Brain pericyte (primary cell): ENCODE results near the gene OR10A4.
"Not testable (repeated sequence)": the region's sequence is repeated elsewhere in the genome, so short reads cannot be mapped to it uniquely, and the experiment has no call there.

ENCODE experiments used
- DNase-seq: peaks from one replicate; pipeline ENCODE4 v3.0.0-alpha.2; 2012; ENCODE audit warnings: low read depth, low spot score

OR10A4 gene

GRCh38 chr11:6876325-6876724, at the start of gene OR10A4:
OR10A4 (plus strand) TSS chr11:6876625; CDS start chr11:6876648, 23 bp downstream.
- DNase-seq: no peak

GRCh38 chr11:6828103-6828502, 48.3 kb upstream of the OR10A4 start:
- DNase-seq: no peak

GRCh38 chr11:6833356-6833755, 43.1 kb upstream of the OR10A4 start:
- no peak for DNase-seq

- no peak for DNase-seq
These were observed 42.4 kb upstream of the OR10A4 start for GRCh38 chr11:6834021-6834420.

GRCh38 chr11:6841694-6842093, 34.7 kb upstream of the OR10A4 start:
- DNase-seq: no peak

- DNase-seq: no peak
These were observed 32.8 kb upstream of the OR10A4 start for GRCh38 chr11:6843670-6844069.

GRCh38 chr11:6844356-6844755, 32.1 kb upstream of the OR10A4 start:
- no peak for DNase-seq

- no peak for DNase-seq
These were observed 31.0 kb upstream of the OR10A4 start, which contains the start of gene OR10A5 for GRCh38 chr11:6845383-6845782. OR10A5 (plus strand) TSS chr11:6845683; CDS start chr11:6845683, 0 bp downstream.

- no peak for DNase-seq
These were observed 25.9 kb upstream of the OR10A4 start for GRCh38 chr11:6850526-6850925.

- not testable (repeated sequence) for DNase-seq
These were observed 21.6 kb upstream of the OR10A4 start for GRCh38 chr11:6854801-6855200.

GRCh38 chr11:6855971-6856541, 20.4 kb upstream of the OR10A4 start:
- no peak for DNase-seq

- DNase-seq: no peak
These were observed 19.6 kb upstream of the OR10A4 start for GRCh38 chr11:6856871-6857270.

- no peak for DNase-seq
These were observed 13.5 kb upstream of the OR10A4 start, which contains the start of gene OR10A2 for GRCh38 chr11:6862961-6863360. OR10A2 (plus strand) TSS chr11:6863057; CDS start chr11:6869755, 6,698 bp downstream.

GRCh38 chr11:6864438-6864837, 12.0 kb upstream of the OR10A4 start:
- DNase-seq: no peak

GRCh38 chr11:6871278-6871677, 5.1 kb upstream of the OR10A4 start:
- DNase-seq: no peak

- no peak for DNase-seq
These were observed 664 bp upstream of the OR10A4 start for GRCh38 chr11:6875761-6876160.

- no peak for DNase-seq
These were observed 489 bp downstream of the OR10A4 start for GRCh38 chr11:6876914-6877313.

GRCh38 chr11:6882751-6883150, 6.3 kb downstream of the OR10A4 start:
- DNase-seq: no peak

- DNase-seq: not testable (repeated sequence)
These were observed 11.3 kb downstream of the OR10A4 start for GRCh38 chr11:6887711-6888110.

- DNase-seq: no peak
These were observed 12.4 kb downstream of the OR10A4 start for GRCh38 chr11:6888830-6889229.

- no peak for DNase-seq
These were observed 13.4 kb downstream of the OR10A4 start for GRCh38 chr11:6889835-6890234.

- DNase-seq: no peak
These were observed 16.0 kb downstream of the OR10A4 start, which contains the start of gene OR2D2 for GRCh38 chr11:6892400-6892799. OR2D2 (minus strand) TSS chr11:6892500; CDS start chr11:6892500, 0 bp downstream.

- no peak for DNase-seq
These were observed 17.7 kb downstream of the OR10A4 start for GRCh38 chr11:6894097-6894496.

GRCh38 chr11:6895010-6895409, 18.6 kb downstream of the OR10A4 start:
- no peak for DNase-seq
